HepG2 (cell line): ENCODE measurements around the gene JAK2. TPM values are rescaled to one million over a fixed set of nuclear protein-coding genes. Genes with fewer than 3 reads are reported as not detected.
"Not testable (repeated sequence)": the region's sequence is repeated elsewhere in the genome, so short reads cannot be mapped to it uniquely, and the experiment has no call there.

Source experiments
- ATAC-seq: fragments of 200-7000 bp; cut with Tn5 transposase; 3 replicates; pipeline ENCODE4 v1.9.1; 2020; ENCODE audit warnings: mild to moderate bottlenecking, moderate library complexity
- BruUV-seq: library from RNA; stranded (reverse); fragments of 400-500 nt; replicated peaks from 2 replicates; lab custom pipeline; 2021; lab: Mats Ljungman, UMichigan
- CTCF ChIA-PET: fragments of 300-600 bp; formaldehyde crosslinking; extraction: SDS; loops from one replicate; lab custom pipeline; 2021; ENCODE audit warnings: low total read pairs, inconsistent platforms, low intra/inter-chr PET ratio; lab: Yijun Ruan, JAX
- POLR2A ChIA-PET: fragments of 350-600 bp; sonication (Branson Sonifier 250); formaldehyde crosslinking; loops from one replicate; lab custom pipeline; 2020; ENCODE audit warnings: antibody characterized with exemption, inconsistent platforms; lab: Yijun Ruan, JAX
- DNase-seq: peaks from one replicate; pipeline ENCODE4 v3.0.0-alpha.2; 2015; ENCODE audit warnings: low spot score
- FAIRE-seq: peaks from 3 replicates; lab custom pipeline; 2011; peaks lifted over from hg19 to GRCh38; lab: Jason Lieb, UNC
- H2AFZ ChIP-seq: one replicate; pipeline ENCODE4 v1.6.1; 2011; ENCODE audit warnings: low read length, inconsistent platforms
- H3K27ac ChIP-seq: fragments of 300-600 bp; 3 replicates; pipeline ENCODE4 v1.8.0; 2011; ENCODE audit warnings: mixed run types, mild to moderate bottlenecking, mixed read lengths, low read length, inconsistent platforms; ENCODE audit not compliant: insufficient read depth; ENCODE audit errors: extremely low read length
- H3K27me3 ChIP-seq, 2 experiments: fragments of 200-600 bp in 1 of 2; 2 replicates in 1 of 2; 3 replicates in 1 of 2; pipeline versions ENCODE4 v1.6.0 to v1.8.0; 2011; ENCODE audit warnings: low read length in 2 of 2, mild to moderate bottlenecking in 2 of 2, moderate library complexity in 2 of 2, inconsistent platforms in 1 of 2; ENCODE audit not compliant: insufficient read depth in 2 of 2, control insufficient read depth in 1 of 2
- H3K36me3 ChIP-seq, 2 experiments: fragments of 200-600 bp in 1 of 2; replicated peaks in 1 of 2; 2 replicates in 1 of 2; 3 replicates in 1 of 2; pipeline versions ENCODE4 v1.5.1 to v1.8.0; 2011; ENCODE audit warnings: low read length in 2 of 2, inconsistent platforms in 1 of 2; ENCODE audit not compliant: insufficient read depth in 2 of 2, control insufficient read depth in 1 of 2
- H3K4me1 ChIP-seq: 2 replicates; pipeline ENCODE4 v1.5.1; 2012; ENCODE audit warnings: low read length, inconsistent platforms; ENCODE audit not compliant: insufficient read depth
- H3K4me2 ChIP-seq: 2 replicates; pipeline ENCODE4 v1.6.0; 2011; ENCODE audit warnings: low read depth, low read length, inconsistent platforms
- H3K4me3 ChIP-seq, 3 experiments: fragments of 200-600 bp in 1 of 3; sonication (generic), shearing (Covaris generic) in 1 of 3; replicated peaks in 1 of 3; 2 replicates each; pipeline ENCODE4 v1.5.1; 2011 to 2016; ENCODE audit warnings: low read length in 3 of 3, inconsistent platforms in 2 of 3, low read depth in 2 of 3, mild to moderate bottlenecking in 2 of 3, control low read depth in 1 of 3, mixed read lengths in 1 of 3; ENCODE audit not compliant: insufficient read depth in 1 of 3
- H3K79me2 ChIP-seq: one replicate; pipeline ENCODE4 v1.6.1; 2011; ENCODE audit warnings: low read length, inconsistent platforms; ENCODE audit not compliant: insufficient read depth
- H3K9ac ChIP-seq: 2 replicates; pipeline ENCODE4 v1.6.0; 2011; ENCODE audit warnings: mild to moderate bottlenecking, low read depth, low read length, inconsistent platforms; ENCODE audit not compliant: insufficient read depth
- H3K9me3 ChIP-seq: 2 replicates; pipeline ENCODE4 v1.5.1; 2012; ENCODE audit warnings: mild to moderate bottlenecking, low read length
- H4K20me1 ChIP-seq: 2 replicates; pipeline ENCODE4 v1.6.0; 2011; ENCODE audit warnings: inconsistent platforms, mild to moderate bottlenecking, low read length, moderate library complexity; ENCODE audit not compliant: insufficient read depth
- ZNF512 ChIP-seq: sonication (generic); formaldehyde crosslinking; IDR thresholded peaks from 2 replicates; pipeline ENCODE4 v1.4.0; 2020; ENCODE audit warnings: mild to moderate bottlenecking, missing genetic modification reagents
- WGBS: methylation state at CpG from one replicate; pipeline ENCODE4 v1.1.6; 2017; ENCODE audit warnings: low lambda C conversion rate; 5-methylcytosine and 5-hydroxymethylcytosine counted together
- in situ Hi-C: cut with HindIII; loops from 2 replicates; pipeline ENCODE4 v1.10.0; 2017; ENCODE audit warnings: low pct_unique_long_range_greater_than_20kb; ENCODE audit not compliant: extremely low pct_ligation_motif_present
- intact Hi-C: fragments of 100-400 bp; cut with micrococcal nuclease; formaldehyde crosslinking; loops from one replicate; pipeline ENCODE4 v1.10.0; 2022; ENCODE audit not compliant: unreplicated experiment
- polyA plus RNA-seq, 8 experiments: library from polyadenylated mRNA; depleted of rRNA in 3 of 8; stranded (reverse) in 7 of 8; unstranded in 1 of 8; fragments of >200 nt; fragmentation: Illumina TruSeq in 4 of 8; extraction: Trizol in 4 of 8; gene quantifications; 2 replicates each; pipeline versions ENCODE4 v1.2.1 to v1.2.3, GENCODE V29; 2011 to 2016; ENCODE audit warnings: low read depth in 4 of 8, missing spikeins in 1 of 8, mixed read lengths in 1 of 8; ENCODE audit not compliant: insufficient read depth in 1 of 8
- total RNA-seq, 5 experiments: library from RNA; depleted of rRNA; stranded (reverse); fragments of >200 nt; fragmentation: Illumina TruSeq; extraction: Trizol; gene quantifications; 2 replicates each; pipeline ENCODE4 v1.2.3, GENCODE V29; 2016; ENCODE audit warnings: low read depth in 1 of 5

JAK2 gene
- total and polyA plus RNA-seq, 2 of the 13 experiments (the other 11 are each of a cell fraction or from before 2014, with no cell fraction given): 1.1 to 4.1 TPM

- H3K79me2 ChIP-seq, in situ Hi-C loops, POLR2A ChIA-PET, CTCF ChIA-PET, BruUV-seq, H3K4me1 ChIP-seq, H3K36me3 ChIP-seq, H4K20me1 ChIP-seq, H3K4me3 ChIP-seq, ATAC-seq, H3K4me2 ChIP-seq, H3K27me3 ChIP-seq, DNase-seq, H3K9me3 ChIP-seq, H3K27ac ChIP-seq, H3K9ac ChIP-seq, FAIRE-seq, intact Hi-C loops, H2AFZ ChIP-seq: not testable (repeated sequence)
- 44% methylated on average over 7 of the region's 7 CpGs for WGBS
These were observed 40.5 kb upstream of the JAK2 start for GRCh38 chr9:4944431-4945211.

- H2AFZ ChIP-seq: no peak overlapping the region
- no peaks in the 10 kb centered on the region for H3K9me3 ChIP-seq
- H4K20me1 ChIP-seq: no peaks in the 10 kb centered on the region
- H3K36me3 ChIP-seq: no peaks in the 10 kb centered on the region
- 7% methylated on average over 1 of the region's 1 CpG for WGBS
- CTCF ChIA-PET: no interaction called here
- intact Hi-C loops (no loop called here), in situ Hi-C loops (no loop called here)
- POLR2A ChIA-PET: no interaction called here
- no peak overlapping the region for H3K4me2 ChIP-seq
- ATAC-seq (no peak), FAIRE-seq (no peak)
- no peaks in the 10 kb centered on the region for H3K4me1 ChIP-seq
- no peak overlapping the region for H3K4me3 ChIP-seq
- TF ChIP-seq ZNF512 (CRISPR knock-in tag): no peak
- TF ChIP-seq, all 625 proteins: peak for 0
- Histone ChIP-seq H3K27ac (no peak overlapping the region), H3K9ac (no peak overlapping the region), H3K27me3 (no peaks in the 10 kb centered on the region), H3K79me2 (no peaks in the 10 kb centered on the region)
- DNase-seq: no peak
- no TSS peak for BruUV-seq
These were observed 38.1 kb upstream of the JAK2 start for GRCh38 chr9:4946937-4947336.
